ENCODE measurements around the gene ALDH8A1.

DNA sequence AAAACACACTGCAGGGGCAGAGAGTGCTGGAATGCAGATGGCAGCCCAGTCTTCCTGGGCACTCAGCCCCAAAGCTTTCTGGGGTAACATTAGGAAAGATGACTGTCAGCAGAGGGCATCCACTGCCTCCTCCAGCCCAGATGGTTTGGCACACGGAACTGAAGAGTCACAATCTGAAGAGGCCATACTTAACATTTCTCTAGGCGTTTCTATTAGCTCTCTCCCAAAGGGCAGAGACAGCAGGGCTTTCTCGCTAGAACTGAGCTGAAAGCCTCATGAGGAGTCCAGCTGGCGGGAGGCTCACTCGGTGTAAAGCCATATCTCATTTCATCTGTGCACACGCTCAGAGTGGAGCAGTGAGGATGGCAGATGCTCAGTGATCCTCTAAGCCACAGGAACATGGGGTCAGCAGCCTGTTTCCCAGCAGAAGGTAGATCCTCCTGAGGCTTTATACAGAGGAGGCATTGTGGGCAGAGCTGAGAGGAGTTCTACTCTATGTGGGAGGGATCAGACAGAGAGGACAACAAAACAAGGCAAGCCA, 28.1 kb downstream of the ALDH8A1 start:
- no peak for TF ChIP-seq POLR2A (IDR thresholded peaks at IDR 0.05; ENCODE audit: low read length)
- TF ChIP-seq GATA1 (IDR thresholded peaks at IDR 0.05; ENCODE audit: low read depth, low read length), result no peak

Measured in erythroblast (primary cell).